Measurements from ENCODE around the gene SMIM13.

Gene SMIM13

GRCh38 chr6:11146117-11146826 is 52.6 kb downstream of the SMIM13 start:
- Histone ChIP-seq H3K4me2 (no peak overlapping the region), H3K4me1 (peaks cover 10% of the 10 kb centered on the region), H3K36me3 (no peaks in the 10 kb centered on the region), H3K4me3 (no peak overlapping the region), H4K20me1 (no peaks in the 10 kb centered on the region), H3K27ac (no peak overlapping the region), H3K9me3 (no peaks in the 10 kb centered on the region), H3K9ac (no peak overlapping the region), H3K27me3 (no peaks in the 10 kb centered on the region)
- TF ChIP-seq Cebpa-rat (IDR thresholded peaks at IDR 0.05), result no peak

GRCh38 chr6:11149551-11149950 is 55.9 kb downstream of the SMIM13 start:
- H3K27me3 ChIP-seq, result no peaks in the 10 kb centered on the region
- no peak overlapping the region for H3K4me3 ChIP-seq
- no peak for TF ChIP-seq Cebpa-rat (IDR thresholded peaks at IDR 0.05)
- no peak overlapping the region for H3K27ac ChIP-seq
- H3K36me3 ChIP-seq, result no peaks in the 10 kb centered on the region
- no peaks in the 10 kb centered on the region for H3K4me1 ChIP-seq
- H3K9ac ChIP-seq, result no peak overlapping the region
- no peaks in the 10 kb centered on the region for H3K9me3 ChIP-seq
- no peak overlapping the region for H3K4me2 ChIP-seq
- H4K20me1 ChIP-seq, result no peaks in the 10 kb centered on the region

GRCh38 chr6:11151488-11151887 is 57.9 kb downstream of the SMIM13 start:
- no peak overlapping the region for H3K4me3 ChIP-seq
- H3K27ac ChIP-seq, result no peak overlapping the region
- H3K27me3 ChIP-seq, result no peaks in the 10 kb centered on the region
- H3K36me3 ChIP-seq, result no peaks in the 10 kb centered on the region
- no peaks in the 10 kb centered on the region for H3K4me1 ChIP-seq
- no peaks in the 10 kb centered on the region for H3K9me3 ChIP-seq
- H3K4me2 ChIP-seq, result no peak overlapping the region
- H4K20me1 ChIP-seq, result no peaks in the 10 kb centered on the region
- TF ChIP-seq Cebpa-rat (IDR thresholded peaks at IDR 0.05), result no peak
- no peak overlapping the region for H3K9ac ChIP-seq

GRCh38 chr6:11152581-11152980 is 58.9 kb downstream of the SMIM13 start:
- H3K4me2 ChIP-seq, result no peak overlapping the region
- no peak overlapping the region for H3K9ac ChIP-seq
- no peak overlapping the region for H3K4me3 ChIP-seq
- no peaks in the 10 kb centered on the region for H3K36me3 ChIP-seq
- no peaks in the 10 kb centered on the region for H3K9me3 ChIP-seq
- H3K4me1 ChIP-seq, result no peaks in the 10 kb centered on the region
- no peak overlapping the region for H3K27ac ChIP-seq
- no peaks in the 10 kb centered on the region for H4K20me1 ChIP-seq
- H3K27me3 ChIP-seq, result no peaks in the 10 kb centered on the region
- no peak for TF ChIP-seq Cebpa-rat (IDR thresholded peaks at IDR 0.05)

- H3K9me3 ChIP-seq, result no peaks in the 10 kb centered on the region
- H3K4me1 ChIP-seq, result no peaks in the 10 kb centered on the region
- no peaks in the 10 kb centered on the region for H3K36me3 ChIP-seq
- no peak for TF ChIP-seq Cebpa-rat (IDR thresholded peaks at IDR 0.05)
- no peak overlapping the region for H3K27ac ChIP-seq
- H3K27me3 ChIP-seq, result no peaks in the 10 kb centered on the region
- H3K4me2 ChIP-seq, result no peak overlapping the region
- H3K9ac ChIP-seq, result no peak overlapping the region
- no peaks in the 10 kb centered on the region for H4K20me1 ChIP-seq
- no peak overlapping the region for H3K4me3 ChIP-seq
These were observed 59.8 kb downstream of the SMIM13 start for GRCh38 chr6:11153447-11153846.

GRCh38 chr6:11155589-11155988 is 62.0 kb downstream of the SMIM13 start:
- H3K4me2 ChIP-seq, result no peak overlapping the region

GRCh38 chr6:11160199-11160598 is 66.6 kb downstream of the SMIM13 start:
- H3K4me2 ChIP-seq, result no peak overlapping the region
- no peak for TF ChIP-seq Cebpa-rat (IDR thresholded peaks at IDR 0.05)
- H3K9ac ChIP-seq, result no peak overlapping the region

More at GRCh38 chr6:11155589-11155988, 62.0 kb downstream of the SMIM13 start:
- H4K20me1 ChIP-seq, result no peaks in the 10 kb centered on the region
- TF ChIP-seq Cebpa-rat (IDR thresholded peaks at IDR 0.05), result no peak
- H3K27me3 ChIP-seq, result no peaks in the 10 kb centered on the region
- H3K9me3 ChIP-seq, result no peaks in the 10 kb centered on the region
- no peaks in the 10 kb centered on the region for H3K36me3 ChIP-seq
- H3K4me1 ChIP-seq, result no peaks in the 10 kb centered on the region
- H3K27ac ChIP-seq, result no peak overlapping the region
- no peak overlapping the region for H3K4me3 ChIP-seq
- no peak overlapping the region for H3K9ac ChIP-seq

GRCh38 chr6:11161031-11161956 is 67.7 kb downstream of the SMIM13 start:
- no peak overlapping the region for H3K9ac ChIP-seq
- H3K4me1 ChIP-seq, result no peaks in the 10 kb centered on the region
- no peaks in the 10 kb centered on the region for H4K20me1 ChIP-seq
- H3K4me3 ChIP-seq, result no peak overlapping the region
- no peaks in the 10 kb centered on the region for H3K27me3 ChIP-seq
- H3K27ac ChIP-seq, result no peak overlapping the region
- no peak overlapping the region for H3K4me2 ChIP-seq
- H3K9me3 ChIP-seq, result no peaks in the 10 kb centered on the region
- H3K36me3 ChIP-seq, result no peaks in the 10 kb centered on the region
- no peak for TF ChIP-seq Cebpa-rat (IDR thresholded peaks at IDR 0.05)

More at GRCh38 chr6:11160199-11160598, 66.6 kb downstream of the SMIM13 start:
- Histone ChIP-seq H3K36me3 (no peaks in the 10 kb centered on the region), H3K4me1 (no peaks in the 10 kb centered on the region), H3K27me3 (no peaks in the 10 kb centered on the region), H3K27ac (no peak overlapping the region), H4K20me1 (no peaks in the 10 kb centered on the region), H3K9me3 (no peaks in the 10 kb centered on the region), H3K4me3 (no peak overlapping the region)

- Histone ChIP-seq H3K4me2 (no peak overlapping the region), H3K9me3 (no peaks in the 10 kb centered on the region), H3K27me3 (no peaks in the 10 kb centered on the region), H3K4me3 (no peak overlapping the region), H3K27ac (no peak overlapping the region), H3K4me1 (no peaks in the 10 kb centered on the region), H3K9ac (no peak overlapping the region), H3K36me3 (no peaks in the 10 kb centered on the region), H4K20me1 (no peaks in the 10 kb centered on the region)
- TF ChIP-seq Cebpa-rat (IDR thresholded peaks at IDR 0.05), result no peak
These were observed 68.6 kb downstream of the SMIM13 start for GRCh38 chr6:11162262-11162661.

- Histone ChIP-seq H3K27me3 (no peaks in the 10 kb centered on the region), H3K27ac (no peak overlapping the region), H4K20me1 (no peaks in the 10 kb centered on the region), H3K9ac (no peak overlapping the region), H3K36me3 (no peaks in the 10 kb centered on the region), H3K4me3 (no peak overlapping the region), H3K4me1 (no peaks in the 10 kb centered on the region), H3K9me3 (no peaks in the 10 kb centered on the region), H3K4me2 (no peak overlapping the region)
- TF ChIP-seq Cebpa-rat (IDR thresholded peaks at IDR 0.05), result no peak
These were observed 70.3 kb downstream of the SMIM13 start for GRCh38 chr6:11163932-11164331.

Measured in BLaER1 (cell line).